ENCODE results near the gene LRRC71. TPM values are rescaled to one million over a fixed set of nuclear protein-coding genes. Genes with fewer than 3 reads are reported as not detected.

LRRC71 gene
- not detected for total RNA-seq

GRCh38 chr1:156920233-156921052 is at the start of gene LRRC71:
Gene LRRC71 (plus strand): TSS chr1:156920632. CDS start chr1:156920804, 172 bp downstream.
- Histone ChIP-seq H3K4me3 (ENCODE audit: low read length) (no peak within 1 kb of the TSS), H3K27me3 (ENCODE audit: insufficient read depth, low read length) (peaks cover 62% of the 10 kb centered on the region), H3K9me3 (ENCODE audit: low read depth, low read length) (no peaks in the 10 kb centered on the region), H3K4me1 (ENCODE audit: insufficient read depth, low read length) (peaks cover 3% of the 10 kb centered on the region)

GRCh38 chr1:156873659-156874058 is 46.8 kb upstream of the LRRC71 start:
- no peak overlapping the region for H3K4me3 ChIP-seq (ENCODE audit: low read length)
- H3K4me1 ChIP-seq (ENCODE audit: insufficient read depth, low read length) = no peaks in the 10 kb centered on the region
- H3K27me3 ChIP-seq (ENCODE audit: insufficient read depth, low read length) = no peaks in the 10 kb centered on the region
- no peaks in the 10 kb centered on the region for H3K9me3 ChIP-seq (ENCODE audit: low read depth, low read length)

- no peaks in the 10 kb centered on the region for H3K9me3 ChIP-seq (ENCODE audit: low read depth, low read length)
- H3K4me1 ChIP-seq (ENCODE audit: insufficient read depth, low read length) = no peaks in the 10 kb centered on the region
- no peak overlapping the region for H3K4me3 ChIP-seq (ENCODE audit: low read length)
- no peaks in the 10 kb centered on the region for H3K27me3 ChIP-seq (ENCODE audit: insufficient read depth, low read length)
These were observed 46.3 kb upstream of the LRRC71 start for GRCh38 chr1:156874142-156874541.

GRCh38 chr1:156874572-156875340 is 45.7 kb upstream of the LRRC71 start:
- Histone ChIP-seq H3K4me1 (ENCODE audit: insufficient read depth, low read length) (no peaks in the 10 kb centered on the region), H3K9me3 (ENCODE audit: low read depth, low read length) (no peaks in the 10 kb centered on the region), H3K27me3 (ENCODE audit: insufficient read depth, low read length) (no peaks in the 10 kb centered on the region)

GRCh38 chr1:156875341-156875615 is 45.2 kb upstream of the LRRC71 start:
- Histone ChIP-seq H3K9me3 (ENCODE audit: low read depth, low read length) (no peaks in the 10 kb centered on the region), H3K4me1 (ENCODE audit: insufficient read depth, low read length) (no peaks in the 10 kb centered on the region), H3K27me3 (ENCODE audit: insufficient read depth, low read length) (no peaks in the 10 kb centered on the region), H3K4me3 (ENCODE audit: low read length) (no peak overlapping the region)

More at GRCh38 chr1:156874572-156875340, 45.7 kb upstream of the LRRC71 start:
- no peak overlapping the region for H3K4me3 ChIP-seq (ENCODE audit: low read length)

GRCh38 chr1:156876281-156876680 is 44.2 kb upstream of the LRRC71 start:
- no peak overlapping the region for H3K4me3 ChIP-seq (ENCODE audit: low read length)
- no peaks in the 10 kb centered on the region for H3K9me3 ChIP-seq (ENCODE audit: low read depth, low read length)
- no peaks in the 10 kb centered on the region for H3K4me1 ChIP-seq (ENCODE audit: insufficient read depth, low read length)
- H3K27me3 ChIP-seq (ENCODE audit: insufficient read depth, low read length) = no peaks in the 10 kb centered on the region

- no peaks in the 10 kb centered on the region for H3K9me3 ChIP-seq (ENCODE audit: low read depth, low read length)
- no peaks in the 10 kb centered on the region for H3K27me3 ChIP-seq (ENCODE audit: insufficient read depth, low read length)
- H3K4me1 ChIP-seq (ENCODE audit: insufficient read depth, low read length) = no peaks in the 10 kb centered on the region
- H3K4me3 ChIP-seq (ENCODE audit: low read length) = no peak overlapping the region
These were observed 42.8 kb upstream of the LRRC71 start for GRCh38 chr1:156877433-156878170.

- H3K27me3 ChIP-seq (ENCODE audit: insufficient read depth, low read length) = no peaks in the 10 kb centered on the region
- H3K4me1 ChIP-seq (ENCODE audit: insufficient read depth, low read length) = no peaks in the 10 kb centered on the region
- no peaks in the 10 kb centered on the region for H3K9me3 ChIP-seq (ENCODE audit: low read depth, low read length)
- no peak overlapping the region for H3K4me3 ChIP-seq (ENCODE audit: low read length)
These were observed 40.6 kb upstream of the LRRC71 start for GRCh38 chr1:156879876-156880275.

GRCh38 chr1:156880473-156880872 is 40.0 kb upstream of the LRRC71 start:
- Histone ChIP-seq H3K4me3 (ENCODE audit: low read length) (no peak overlapping the region), H3K27me3 (ENCODE audit: insufficient read depth, low read length) (no peaks in the 10 kb centered on the region), H3K4me1 (ENCODE audit: insufficient read depth, low read length) (no peaks in the 10 kb centered on the region), H3K9me3 (ENCODE audit: low read depth, low read length) (no peaks in the 10 kb centered on the region)

GRCh38 chr1:156881101-156881500 is 39.3 kb upstream of the LRRC71 start:
- H3K4me1 ChIP-seq (ENCODE audit: insufficient read depth, low read length) = no peaks in the 10 kb centered on the region
- H3K4me3 ChIP-seq (ENCODE audit: low read length) = no peak overlapping the region
- no peaks in the 10 kb centered on the region for H3K27me3 ChIP-seq (ENCODE audit: insufficient read depth, low read length)
- no peaks in the 10 kb centered on the region for H3K9me3 ChIP-seq (ENCODE audit: low read depth, low read length)

- Histone ChIP-seq H3K4me3 (ENCODE audit: low read length) (no peak overlapping the region), H3K4me1 (ENCODE audit: insufficient read depth, low read length) (no peaks in the 10 kb centered on the region), H3K9me3 (ENCODE audit: low read depth, low read length) (no peaks in the 10 kb centered on the region), H3K27me3 (ENCODE audit: insufficient read depth, low read length) (no peaks in the 10 kb centered on the region)
These were observed 38.8 kb upstream of the LRRC71 start for GRCh38 chr1:156881663-156882062.

GRCh38 chr1:156882543-156882942 is 37.9 kb upstream of the LRRC71 start:
- no peaks in the 10 kb centered on the region for H3K27me3 ChIP-seq (ENCODE audit: insufficient read depth, low read length)

GRCh38 chr1:156883919-156884318 is 36.5 kb upstream of the LRRC71 start:
- H3K9me3 ChIP-seq (ENCODE audit: low read depth, low read length) = no peaks in the 10 kb centered on the region
- no peaks in the 10 kb centered on the region for H3K4me1 ChIP-seq (ENCODE audit: insufficient read depth, low read length)
- no peaks in the 10 kb centered on the region for H3K27me3 ChIP-seq (ENCODE audit: insufficient read depth, low read length)
- H3K4me3 ChIP-seq (ENCODE audit: low read length) = no peak overlapping the region

More at GRCh38 chr1:156882543-156882942, 37.9 kb upstream of the LRRC71 start:
- no peak overlapping the region for H3K4me3 ChIP-seq (ENCODE audit: low read length)
- H3K9me3 ChIP-seq (ENCODE audit: low read depth, low read length) = no peaks in the 10 kb centered on the region
- H3K4me1 ChIP-seq (ENCODE audit: insufficient read depth, low read length) = no peaks in the 10 kb centered on the region

GRCh38 chr1:156884560-156885184 is 35.8 kb upstream of the LRRC71 start:
- Histone ChIP-seq H3K4me1 (ENCODE audit: insufficient read depth, low read length) (no peaks in the 10 kb centered on the region), H3K4me3 (ENCODE audit: low read length) (no peak overlapping the region), H3K27me3 (ENCODE audit: insufficient read depth, low read length) (no peaks in the 10 kb centered on the region), H3K9me3 (ENCODE audit: low read depth, low read length) (no peaks in the 10 kb centered on the region)

GRCh38 chr1:156885314-156885713 is 35.1 kb upstream of the LRRC71 start:
- H3K27me3 ChIP-seq (ENCODE audit: insufficient read depth, low read length) = peaks cover 1% of the 10 kb centered on the region
- H3K9me3 ChIP-seq (ENCODE audit: low read depth, low read length) = no peaks in the 10 kb centered on the region
- H3K4me3 ChIP-seq (ENCODE audit: low read length) = no peak overlapping the region
- H3K4me1 ChIP-seq (ENCODE audit: insufficient read depth, low read length) = no peaks in the 10 kb centered on the region
